H9 (cell line): ENCODE measurements around the gene GJB4. TPM values are rescaled to one million over a fixed set of nuclear protein-coding genes. Genes with fewer than 3 reads are reported as not detected.

Experiments
- DNase-seq: peaks from one replicate; pipeline ENCODE4 v3.0.0-alpha.2; 2017
- H2AFZ ChIP-seq: one replicate; pipeline ENCODE4 v1.6.1; 2013; ENCODE audit warnings: mild to moderate bottlenecking, low read length, control low read depth, moderate library complexity
- H2AK5ac ChIP-seq: 2 replicates; pipeline ENCODE4 v1.6.1; 2013; ENCODE audit warnings: low read length, control low read depth, mixed read lengths; ENCODE audit not compliant: insufficient read length
- H2BK120ac ChIP-seq: one replicate; pipeline ENCODE4 v1.6.1; 2013; ENCODE audit warnings: low read depth, mild to moderate bottlenecking, low read length, control low read depth, inconsistent platforms; ENCODE audit not compliant: poor library complexity, severe bottlenecking
- H2BK12ac ChIP-seq: 2 replicates; pipeline ENCODE4 v1.6.1; 2013; ENCODE audit warnings: low read length, control low read depth, mixed read lengths, low read depth; ENCODE audit not compliant: insufficient read length
- H2BK15ac ChIP-seq: 2 replicates; pipeline ENCODE4 v1.6.1; 2013; ENCODE audit warnings: low read depth, low read length, control low read depth
- H2BK20ac ChIP-seq: one replicate; pipeline ENCODE4 v1.6.1; 2013; ENCODE audit warnings: low read depth, mild to moderate bottlenecking, low read length, control low read depth, inconsistent platforms; ENCODE audit not compliant: poor library complexity, severe bottlenecking
- H2BK5ac ChIP-seq: 2 replicates; pipeline ENCODE4 v1.6.1; 2013; ENCODE audit warnings: low read length, control low read depth, mixed read lengths; ENCODE audit not compliant: insufficient read length
- H3K14ac ChIP-seq: 2 replicates; pipeline ENCODE4 v1.6.1; 2013; ENCODE audit warnings: low read length, control low read depth; ENCODE audit not compliant: insufficient read depth
- H3K18ac ChIP-seq: 2 replicates; pipeline ENCODE4 v1.6.1; 2013; ENCODE audit warnings: low read depth, mild to moderate bottlenecking, mixed read lengths, low read length, control low read depth; ENCODE audit not compliant: insufficient read length
- H3K23ac ChIP-seq: 2 replicates; pipeline ENCODE4 v1.6.1; 2013; ENCODE audit warnings: low read length, control low read depth, mixed read lengths, low read depth; ENCODE audit not compliant: insufficient read length
- H3K23me2 ChIP-seq: 2 replicates; pipeline ENCODE4 v1.6.1; 2013; ENCODE audit warnings: low read depth, mild to moderate bottlenecking, mixed read lengths, low read length, control low read depth; ENCODE audit not compliant: insufficient read length, poor library complexity, severe bottlenecking
- H3K27ac ChIP-seq: 2 replicates; pipeline ENCODE4 v1.5.1; 2013; ENCODE audit warnings: low read length, control low read depth, mixed read lengths, low read depth; ENCODE audit not compliant: insufficient read length
- H3K27me3 ChIP-seq: 2 replicates; pipeline ENCODE4 v1.6.1; 2013; ENCODE audit warnings: low read length, control low read depth, inconsistent platforms; ENCODE audit not compliant: insufficient read depth
- H3K4ac ChIP-seq: 2 replicates; pipeline ENCODE4 v1.6.1; 2013; ENCODE audit warnings: low read depth, mild to moderate bottlenecking, control low read depth, inconsistent platforms, low read length, moderate library complexity
- H3K4me1 ChIP-seq: 2 replicates; pipeline ENCODE4 v1.6.1; 2013; ENCODE audit warnings: low read length, control low read depth, inconsistent platforms; ENCODE audit not compliant: insufficient read depth
- H3K4me2 ChIP-seq: 2 replicates; pipeline ENCODE4 v1.6.1; 2013; ENCODE audit warnings: low read length, control low read depth, mixed read lengths; ENCODE audit not compliant: insufficient read length, insufficient read depth
- H3K56ac ChIP-seq: 2 replicates; pipeline ENCODE4 v1.6.1; 2013; ENCODE audit warnings: low read depth, mild to moderate bottlenecking, mixed read lengths, low read length, control low read depth; ENCODE audit not compliant: insufficient read length
- H3K79me1 ChIP-seq: 2 replicates; pipeline ENCODE4 v1.6.1; 2013; ENCODE audit warnings: low read depth, mild to moderate bottlenecking, moderate library complexity, low read length, control low read depth, inconsistent platforms; ENCODE audit not compliant: insufficient read depth, poor library complexity, severe bottlenecking
- H3K79me2 ChIP-seq: 2 replicates; pipeline ENCODE4 v1.6.1; 2013; ENCODE audit warnings: low read length, control low read depth, inconsistent platforms; ENCODE audit not compliant: insufficient read depth
- H3K9ac ChIP-seq: 2 replicates; pipeline ENCODE4 v1.6.1; 2013; ENCODE audit warnings: low read length, control low read depth, mixed read lengths; ENCODE audit not compliant: insufficient read length; ENCODE audit errors: extremely low read depth
- H3K9me3 ChIP-seq: one replicate; pipeline ENCODE4 v1.6.1; 2013; ENCODE audit warnings: low read depth, low read length, inconsistent platforms; ENCODE audit not compliant: control insufficient read depth
- H3T11ph ChIP-seq: one replicate; pipeline ENCODE4 v1.6.1; 2013; ENCODE audit warnings: mild to moderate bottlenecking, low read length, control low read depth, inconsistent platforms
- H4K20me1 ChIP-seq: one replicate; pipeline ENCODE4 v1.6.1; 2013; ENCODE audit not compliant: control insufficient read depth, insufficient read length, insufficient read depth
- H4K5ac ChIP-seq: 2 replicates; pipeline ENCODE4 v1.6.1; 2013; ENCODE audit warnings: low read depth, mild to moderate bottlenecking, mixed read lengths, low read length, control low read depth; ENCODE audit not compliant: insufficient read length
- H4K8ac ChIP-seq: replicated peaks from 2 replicates; pipeline ENCODE4 v1.6.1; 2013; ENCODE audit warnings: low read length, control low read depth, mixed read lengths, low read depth; ENCODE audit not compliant: insufficient read length
- H4K91ac ChIP-seq: 2 replicates; pipeline ENCODE4 v1.6.1; 2013; ENCODE audit warnings: low read depth, mild to moderate bottlenecking, moderate library complexity, mixed read lengths, low read length, control low read depth; ENCODE audit not compliant: insufficient read length
- H3K27ac Mint-ChIP-seq, 3 experiments: 2 replicates in 2 of 3; 3 replicates in 1 of 3; pipeline ENCODE4 v1.8.0; 2020 to 2021; ENCODE audit warnings: mixed read lengths in 3 of 3, mild to moderate bottlenecking in 1 of 3, moderate library complexity in 1 of 3
- H3K27me3 Mint-ChIP-seq: 2 replicates; pipeline ENCODE4 v1.8.0; 2021; ENCODE audit warnings: low read depth, mild to moderate bottlenecking, moderate library complexity, mixed read lengths
- H3K36me3 Mint-ChIP-seq, 3 experiments: 2 replicates in 2 of 3; 3 replicates in 1 of 3; pipeline ENCODE4 v1.8.0; 2020 to 2021; ENCODE audit warnings: low read depth in 3 of 3, mixed read lengths in 3 of 3; ENCODE audit not compliant: insufficient read depth in 1 of 3
- H3K4me1 Mint-ChIP-seq, 2 experiments: 2 replicates each; pipeline ENCODE4 v1.8.0; 2020; ENCODE audit warnings: mixed read lengths in 2 of 2
- H3K4me3 Mint-ChIP-seq, 2 experiments: 2 replicates in 1 of 2; 3 replicates in 1 of 2; pipeline ENCODE4 v1.8.0; 2020 to 2021; ENCODE audit warnings: mild to moderate bottlenecking in 2 of 2, mixed read lengths in 2 of 2, moderate library complexity in 1 of 2
- H3K9me3 Mint-ChIP-seq, 2 experiments: 2 replicates in 1 of 2; 3 replicates in 1 of 2; pipeline ENCODE4 v1.8.0; 2020; ENCODE audit warnings: mild to moderate bottlenecking in 2 of 2, mixed read lengths in 2 of 2, moderate library complexity in 1 of 2
- CTCF ChIP-seq: fragments of 200-600 bp; sonication (generic); conservative IDR thresholded peaks from 3 replicates; pipeline ENCODE4 v1.8.0; 2021; ENCODE audit warnings: antibody characterized with exemption, mild to moderate bottlenecking
- WGBS: extraction: QIAGEN DNeasy Blood & Tissue Kit; methylation state at CpG from one replicate; pipeline ENCODE4 v1.1.7; 2013; ENCODE audit warnings: missing lambda C conversion rate, low lambda C conversion rate, mixed read lengths; ENCODE audit not compliant: insufficient read length; ENCODE audit errors: extremely low coverage; 5-methylcytosine and 5-hydroxymethylcytosine counted together
- total RNA-seq: library from RNA; stranded (reverse); gene quantifications from 2 replicates; pipeline ENCODE4 v1.2.1, GENCODE V29; 2021

GJB4 gene
- total RNA-seq, 1 experiment from 2014 or later, result not detected

- no peak overlapping the region for H2BK5ac ChIP-seq
- peaks cover 8% of the 10 kb centered on the region for H3K27me3 Mint-ChIP-seq
- WGBS, result no CpG with 5 or more reads among the region's 3 CpGs
These were observed 6.4 kb upstream of the GJB4 start for GRCh38 chr1:34753163-34753562.

More at GRCh38 chr1:34753163-34753562, 6.4 kb upstream of the GJB4 start:
- no peaks in the 10 kb centered on the region; the same call in 1 of the 2 replicates for H3K4me1 ChIP-seq
- no peak overlapping the region for H3K9ac ChIP-seq
- no peak overlapping the region for H2AFZ ChIP-seq
- no peak overlapping the region for H3K27ac ChIP-seq
- DNase-seq, result no peak
- no peak overlapping the region for H4K5ac ChIP-seq
- H3K14ac ChIP-seq, result no peak overlapping the region
- H4K91ac ChIP-seq, result no peak overlapping the region
- Mint-ChIP-seq H3K9me3 (no peaks in the 10 kb centered on the region; a peak in 1 of 5 replicates), H3K36me3 (no peaks in the 10 kb centered on the region), H3K27ac (no peak overlapping the region), H3K4me3 (no peak overlapping the region), H3K4me1 (peaks cover 13 to 14% of the 10 kb centered on the region in 2 experiments)
- no peak overlapping the region for H3K18ac ChIP-seq
- no peaks in the 10 kb centered on the region for H3K9me3 ChIP-seq
- H3K23ac ChIP-seq, result no peak overlapping the region
- TF ChIP-seq CTCF, result no peak; the same call in 2 of the 3 replicates
- no peak overlapping the region for H2AK5ac ChIP-seq
- no peak overlapping the region for H3T11ph ChIP-seq
- H3K79me2 ChIP-seq, result no peaks in the 10 kb centered on the region
- H2BK12ac ChIP-seq, result no peak overlapping the region
- H3K23me2 ChIP-seq, result no peaks in the 10 kb centered on the region
- no peak overlapping the region for H3K4me2 ChIP-seq
- no peak overlapping the region for H4K8ac ChIP-seq
- no peak overlapping the region for H3K4ac ChIP-seq
- no peak overlapping the region for H2BK20ac ChIP-seq
- no peak overlapping the region for H2BK120ac ChIP-seq
- H3K79me1 ChIP-seq, result no peaks in the 10 kb centered on the region
- H4K20me1 ChIP-seq, result no peaks in the 10 kb centered on the region
- no peaks in the 10 kb centered on the region; the same call in 1 of the 2 replicates for H3K27me3 ChIP-seq
- no peak overlapping the region for H3K56ac ChIP-seq
- no peak overlapping the region for H2BK15ac ChIP-seq
